Prostate gland (tissue), 2 donors: ENCODE data around the gene MYO1D. TPM values are rescaled to one million over a fixed set of nuclear protein-coding genes. Genes with fewer than 3 reads are reported as not detected.
"Not testable (repeated sequence)": the region's sequence is repeated elsewhere in the genome, so short reads cannot be mapped to it uniquely, and the experiment has no call there.

ENCODE experiments used
- DNase-seq: peaks from one replicate; pipeline ENCODE4 v3.0.0-alpha.2; 2019; ENCODE audit warnings: low spot score
- H3K27ac ChIP-seq, 2 donors: fragments of 200-600 bp; sonication (generic); 2 replicates each; pipeline ENCODE4 v1.5.1; 2017 to 2019
- H3K27me3 ChIP-seq: fragments of 200-600 bp; sonication (generic); replicated peaks from 2 replicates; pipeline ENCODE4 v1.5.1; 2019; ENCODE audit not compliant: insufficient read depth
- H3K36me3 ChIP-seq, 2 donors: fragments of 200-600 bp; sonication (generic); 1 replicate in 1 of 2; 2 replicates in 1 of 2; pipeline versions ENCODE4 v1.5.1 to v1.8.1; 2017 to 2019
- H3K4me1 ChIP-seq: fragments of 200-600 bp; sonication (generic); replicated peaks from 2 replicates; pipeline ENCODE4 v1.5.1; 2019
- H3K4me3 ChIP-seq, 2 donors: fragments of 200-600 bp; sonication (generic); 2 replicates each; pipeline ENCODE4 v1.5.1; 2017 to 2019
- H3K9me3 ChIP-seq: fragments of 200-600 bp; sonication (generic); 2 replicates; pipeline ENCODE4 v1.5.1; 2017
- POLR2A ChIP-seq: fragments of 450-650 bp; IDR thresholded peaks from one replicate; pipeline ENCODE4 v1.6.1; 2016; ENCODE audit warnings: antibody characterized with exemption, mild to moderate bottlenecking
- POLR2AphosphoS5 ChIP-seq: sonication (generic); formaldehyde crosslinking; IDR thresholded peaks from one replicate; pipeline ENCODE4 v1.6.1; 2017; ENCODE audit warnings: antibody characterized with exemption
- WGBS: methylation state at CpG from one replicate; pipeline ENCODE4 v1.1.5; 2018; 5-methylcytosine and 5-hydroxymethylcytosine counted together
- intact Hi-C: fragments of 100-400 bp; cut with DNase I; formaldehyde crosslinking; loops from one replicate; pipeline ENCODE4 v1.14.2; 2022
- total RNA-seq, 2 donors: library from RNA; depleted of rRNA; stranded (reverse); fragments of >200 nt; gene quantifications; one replicate each; pipeline ENCODE4 v1.1.0, GENCODE V29; 2016
- TF ChIP-seq, protein P1 (sequence below), 4 experiments: fragments of 200-600 bp in 2 of 4; fragments of 450-650 bp in 2 of 4; sonication (generic) in 2 of 4; IDR thresholded peaks; 1 replicate in 3 of 4; 2 replicates in 1 of 4; pipeline ENCODE4 v1.5.1; 2016 to 2019; ENCODE audit warnings: antibody characterized with exemption in 4 of 4, mild to moderate bottlenecking in 2 of 4, moderate library complexity in 2 of 4

Gene MYO1D
- total RNA-seq, 2 donors from 2014 or later, result 44.2 to 45.2 TPM

DNA sequence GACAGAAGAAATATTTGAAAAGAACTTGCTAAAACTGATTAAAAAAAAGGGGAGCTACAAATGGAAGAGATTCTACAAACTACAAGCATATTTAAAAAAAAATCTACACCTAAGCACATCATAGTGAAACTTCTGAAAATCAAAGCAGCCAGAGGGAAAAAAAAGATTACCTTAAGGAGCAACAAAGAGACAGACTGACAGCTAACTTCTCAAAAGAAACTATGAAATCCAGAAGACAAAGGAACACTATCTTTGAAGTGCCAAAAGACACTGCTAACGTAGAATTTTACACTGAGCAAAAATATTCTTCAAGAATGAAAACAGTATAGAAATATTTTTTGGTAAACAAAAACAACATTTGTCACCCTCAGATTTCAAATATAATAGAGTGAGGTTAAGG lies 151.2 kb downstream of the MYO1D start:
- no peak for DNase-seq
- TF ChIP-seq POLR2A (no peak), POLR2AphosphoS5 (no peak)
- TF ChIP-seq, protein P1, sequence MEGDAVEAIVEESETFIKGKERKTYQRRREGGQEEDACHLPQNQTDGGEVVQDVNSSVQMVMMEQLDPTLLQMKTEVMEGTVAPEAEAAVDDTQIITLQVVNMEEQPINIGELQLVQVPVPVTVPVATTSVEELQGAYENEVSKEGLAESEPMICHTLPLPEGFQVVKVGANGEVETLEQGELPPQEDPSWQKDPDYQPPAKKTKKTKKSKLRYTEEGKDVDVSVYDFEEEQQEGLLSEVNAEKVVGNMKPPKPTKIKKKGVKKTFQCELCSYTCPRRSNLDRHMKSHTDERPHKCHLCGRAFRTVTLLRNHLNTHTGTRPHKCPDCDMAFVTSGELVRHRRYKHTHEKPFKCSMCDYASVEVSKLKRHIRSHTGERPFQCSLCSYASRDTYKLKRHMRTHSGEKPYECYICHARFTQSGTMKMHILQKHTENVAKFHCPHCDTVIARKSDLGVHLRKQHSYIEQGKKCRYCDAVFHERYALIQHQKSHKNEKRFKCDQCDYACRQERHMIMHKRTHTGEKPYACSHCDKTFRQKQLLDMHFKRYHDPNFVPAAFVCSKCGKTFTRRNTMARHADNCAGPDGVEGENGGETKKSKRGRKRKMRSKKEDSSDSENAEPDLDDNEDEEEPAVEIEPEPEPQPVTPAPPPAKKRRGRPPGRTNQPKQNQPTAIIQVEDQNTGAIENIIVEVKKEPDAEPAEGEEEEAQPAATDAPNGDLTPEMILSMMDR (IDR thresholded peaks at IDR 0.05), result no peak
- Histone ChIP-seq H3K27me3 (no peaks in the 10 kb centered on the region), H3K4me3 (no peak overlapping the region), H3K9me3 (no peaks in the 10 kb centered on the region), H3K27ac (no peak overlapping the region), H3K36me3 (no peaks in the 10 kb centered on the region), H3K4me1 (no peaks in the 10 kb centered on the region)
- 94% methylated on average over 1 of the region's 1 CpG for WGBS
- intact Hi-C loops, result no loop called here

DNA sequence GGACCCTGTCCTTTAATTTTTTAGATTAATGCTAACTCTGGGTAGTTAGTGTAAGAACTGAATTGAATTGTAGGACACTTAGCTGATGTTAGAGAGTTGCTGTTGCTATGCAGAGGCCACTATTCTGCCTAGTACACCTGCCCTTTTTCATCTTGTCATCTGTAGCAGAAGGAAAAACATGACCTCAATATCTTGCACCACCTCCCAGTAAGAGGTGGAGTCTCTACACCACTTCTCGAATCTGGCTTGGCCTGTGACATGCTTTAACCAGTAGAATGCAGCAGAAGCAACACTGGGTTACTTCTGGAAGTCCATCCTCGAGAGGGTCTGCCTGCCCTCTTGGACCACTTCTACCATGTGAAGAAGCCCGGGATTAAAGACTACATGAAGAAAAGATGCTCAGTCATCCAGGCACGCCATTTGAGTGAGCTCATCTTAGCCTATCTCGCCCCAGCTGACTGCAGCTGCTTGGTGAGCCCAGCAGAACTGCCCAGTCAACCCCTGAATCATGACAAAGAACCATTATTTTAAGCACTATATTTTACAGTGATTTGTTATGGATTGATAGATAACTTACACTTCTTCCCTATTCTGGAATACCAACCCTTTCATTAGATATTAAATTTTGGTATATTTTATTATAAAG lies 153.5 kb downstream of the MYO1D start:
- no peak for DNase-seq
- Histone ChIP-seq H3K27me3 (no peaks in the 10 kb centered on the region), H3K9me3 (no peaks in the 10 kb centered on the region), H3K36me3 (no peaks in the 10 kb centered on the region), H3K4me3 (no peak overlapping the region), H3K27ac (no peak overlapping the region), H3K4me1 (no peaks in the 10 kb centered on the region)
- TF ChIP-seq POLR2A (no peak), POLR2AphosphoS5 (no peak)
- TF ChIP-seq, protein P1 (IDR thresholded peaks at IDR 0.05), result no peak
- intact Hi-C loops, result no loop called here
- 86% methylated on average over 5 of the region's 5 CpGs for WGBS

DNA sequence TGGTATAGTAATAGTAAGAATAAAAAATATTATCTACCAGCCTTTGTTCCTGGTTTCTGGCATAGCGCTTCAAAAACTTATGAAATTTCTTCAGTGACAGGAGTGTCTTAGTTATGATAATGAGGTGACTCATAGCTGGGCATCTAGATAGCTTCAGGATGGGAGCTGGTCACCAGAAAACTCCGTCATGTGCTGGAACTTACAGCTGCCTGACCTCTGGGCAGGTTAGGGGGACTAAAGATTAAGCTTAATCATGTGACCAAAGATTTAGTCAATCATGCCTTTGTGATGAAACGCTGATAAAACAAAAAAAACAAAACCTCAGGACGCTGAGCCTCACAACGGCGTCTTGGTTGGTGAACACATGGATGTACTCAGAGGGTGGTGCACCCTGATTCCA lies 154.2 kb downstream of the MYO1D start:
- Histone ChIP-seq H3K36me3 (no peaks in the 10 kb centered on the region), H3K9me3 (no peaks in the 10 kb centered on the region), H3K27me3 (no peaks in the 10 kb centered on the region), H3K4me1 (no peaks in the 10 kb centered on the region), H3K27ac (no peak overlapping the region), H3K4me3 (no peak overlapping the region)
- intact Hi-C loops, result no loop called here
- DNase-seq, result no peak
- WGBS, result 98% methylated on average over 6 of the region's 6 CpGs
- TF ChIP-seq POLR2AphosphoS5, result no peak

DNA sequence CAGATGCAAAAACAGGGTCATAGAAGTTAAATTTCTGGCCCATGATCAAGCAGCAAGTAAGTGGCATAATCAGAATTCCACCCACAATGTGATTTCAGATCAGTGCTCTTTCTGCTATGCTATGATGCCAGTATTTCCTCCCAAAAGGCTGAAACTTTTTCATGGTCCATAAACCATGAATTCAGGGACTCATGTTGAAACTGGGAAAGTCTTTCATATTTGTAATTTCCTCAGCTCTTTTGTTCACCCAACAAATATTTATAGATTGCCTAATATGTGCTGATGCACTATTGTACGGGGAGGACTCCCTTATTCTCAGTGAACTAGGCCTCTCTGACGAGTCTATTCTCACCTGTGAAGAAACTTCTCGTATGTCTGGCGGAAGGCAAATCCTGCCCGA lies 156.3 kb downstream of the MYO1D start:
- WGBS, result 97% methylated on average over 5 of the region's 5 CpGs
- Histone ChIP-seq H3K27ac (no peak overlapping the region), H3K36me3 (no peaks in the 10 kb centered on the region), H3K27me3 (no peaks in the 10 kb centered on the region), H3K4me1 (no peaks in the 10 kb centered on the region), H3K4me3 (no peak overlapping the region), H3K9me3 (no peaks in the 10 kb centered on the region)
- no peak for DNase-seq
- intact Hi-C loops, result no loop called here
- TF ChIP-seq POLR2A, result no peak
- no peak for TF ChIP-seq POLR2AphosphoS5
- TF ChIP-seq, protein P1 (IDR thresholded peaks at IDR 0.05), result no peak

DNA sequence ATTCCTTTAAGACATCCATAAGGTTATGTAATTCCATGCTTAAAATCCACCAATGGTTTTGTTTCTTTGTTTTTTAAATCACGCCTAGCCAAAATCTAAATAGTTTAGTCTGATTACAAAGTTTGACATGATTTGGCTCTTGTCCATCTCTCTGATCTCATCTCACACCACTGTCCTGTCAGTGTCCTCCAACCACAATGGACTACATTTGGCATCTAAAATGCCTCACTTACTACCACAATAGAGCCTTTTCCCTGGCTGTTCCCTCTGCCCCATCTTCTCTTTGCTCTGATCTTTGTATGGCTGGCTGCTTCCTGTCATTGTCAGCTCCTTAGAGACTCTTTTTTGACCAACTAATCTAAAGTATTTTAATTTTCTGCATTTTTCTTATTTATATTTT lies 157.2 kb downstream of the MYO1D start:
- Histone ChIP-seq H3K36me3 (no peaks in the 10 kb centered on the region), H3K9me3 (no peaks in the 10 kb centered on the region), H3K4me1 (no peaks in the 10 kb centered on the region), H3K4me3 (no peak overlapping the region), H3K27me3 (no peaks in the 10 kb centered on the region), H3K27ac (no peak overlapping the region)
- no peak for DNase-seq
- 100% methylated on average over 1 of the region's 1 CpG for WGBS
- TF ChIP-seq POLR2A, result no peak
- TF ChIP-seq, protein P1 (IDR thresholded peaks at IDR 0.05), result no peak
- TF ChIP-seq POLR2AphosphoS5, result no peak
- intact Hi-C loops, result no loop called here

DNA sequence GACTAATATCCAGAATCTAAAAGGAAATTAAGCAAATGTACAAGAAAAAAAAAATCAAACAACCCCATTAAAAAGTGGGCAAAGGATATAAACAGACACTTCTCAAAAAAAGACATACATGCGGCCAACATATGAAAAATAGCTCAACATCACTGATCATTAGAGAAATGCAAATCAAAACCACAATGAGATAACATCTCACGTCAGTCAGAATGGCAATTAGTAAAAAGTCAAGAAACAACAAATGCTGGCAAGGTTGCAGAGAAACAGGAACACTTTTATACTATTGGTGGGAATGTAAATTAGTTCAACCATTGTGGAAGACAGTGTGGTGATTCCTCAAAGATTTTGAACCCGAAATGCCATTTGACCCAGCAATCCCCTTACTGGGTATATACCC lies 162.0 kb downstream of the MYO1D start:
- H3K4me3 ChIP-seq, intact Hi-C loops, H3K27ac ChIP-seq, H3K4me1 ChIP-seq, H3K36me3 ChIP-seq, H3K9me3 ChIP-seq, H3K27me3 ChIP-seq, DNase-seq: not testable (repeated sequence)
- WGBS, result 92% methylated on average over 3 of the region's 3 CpGs

DNA sequence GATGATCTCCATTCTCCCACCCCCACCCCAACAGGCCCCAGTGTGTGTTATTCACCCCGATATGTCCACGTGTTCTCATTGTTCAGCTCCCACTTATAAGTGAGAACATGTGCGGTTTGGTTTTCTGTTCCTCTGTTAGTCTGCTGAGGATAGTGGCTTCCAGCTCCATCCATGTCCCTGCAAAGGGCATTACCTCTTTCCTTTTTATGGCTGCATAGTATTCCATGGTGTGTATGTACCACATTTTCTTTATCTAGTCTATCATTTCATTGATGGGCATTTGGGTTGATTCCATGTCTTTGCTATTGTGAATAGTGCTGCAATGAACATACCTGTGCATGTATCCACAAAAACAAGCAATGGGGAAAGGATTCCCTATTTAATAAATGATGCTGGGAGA lies 162.7 kb downstream of the MYO1D start:
- WGBS, result 98% methylated on average over 3 of the region's 3 CpGs
- DNase-seq, H3K9me3 ChIP-seq, H3K36me3 ChIP-seq, intact Hi-C loops, H3K4me3 ChIP-seq, H3K27me3 ChIP-seq, H3K4me1 ChIP-seq, H3K27ac ChIP-seq: not testable (repeated sequence)
